Vagina (tissue), 2 donors: ENCODE measurements around the gene NANOS2. TPM values are rescaled to one million over a fixed set of nuclear protein-coding genes. Genes with fewer than 3 reads are reported as not detected.

Source experiments
- DNase-seq, 2 donors: peaks; one replicate each; pipeline ENCODE4 v3.0.0-alpha.2; 2017; ENCODE audit errors: extremely low spot score in 2 of 2
- H3K27ac ChIP-seq: fragments of 200-600 bp; sonication (generic); one replicate; pipeline ENCODE4 v1.5.1; 2019
- H3K27me3 ChIP-seq: fragments of 200-600 bp; sonication (generic); one replicate; pipeline ENCODE4 v1.5.1; 2019
- H3K36me3 ChIP-seq, 2 donors: fragments of 200-600 bp; sonication (generic); one replicate each; pipeline ENCODE4 v1.5.1; 2017 to 2019
- H3K4me1 ChIP-seq: fragments of 200-600 bp; sonication (generic); one replicate; pipeline ENCODE4 v1.5.1; 2019
- H3K4me3 ChIP-seq, 2 donors: fragments of 200-600 bp; sonication (generic); 1 replicate in 1 of 2; 2 replicates in 1 of 2; pipeline ENCODE4 v1.5.1; 2016 to 2019
- H3K9me3 ChIP-seq: fragments of 200-600 bp; sonication (generic); one replicate; pipeline ENCODE4 v1.5.1; 2019
- CTCF ChIP-seq, 3 experiments: fragments of 450-650 bp in 2 of 3; fragments of 200-600 bp in 1 of 3; sonication (generic) in 1 of 3; IDR thresholded peaks; one replicate each; pipeline ENCODE4 v1.5.1; 2017 to 2019; ENCODE audit warnings: antibody characterized with exemption in 3 of 3, mild to moderate bottlenecking in 2 of 3, moderate library complexity in 2 of 3
- POLR2A ChIP-seq, 2 donors: fragments of 450-650 bp; IDR thresholded peaks; one replicate each; pipeline ENCODE4 v1.6.1; 2017; ENCODE audit warnings: antibody characterized with exemption in 2 of 2, mild to moderate bottlenecking in 2 of 2, moderate library complexity in 2 of 2
- POLR2AphosphoS5 ChIP-seq, 2 donors: sonication (generic); formaldehyde crosslinking; IDR thresholded peaks; one replicate each; pipeline ENCODE4 v1.9.0; 2017; ENCODE audit warnings: antibody characterized with exemption in 2 of 2, mild to moderate bottlenecking in 2 of 2, low read depth in 1 of 2; ENCODE audit not compliant: insufficient read depth in 1 of 2
- intact Hi-C: fragments of 100-400 bp; cut with DNase I; formaldehyde crosslinking; loops from one replicate; pipeline ENCODE4 v1.15.1; 2023
- total RNA-seq: library from RNA; depleted of rRNA; stranded (reverse); fragments of >200 nt; gene quantifications from one replicate; pipeline ENCODE4 v1.2.3, GENCODE V29; 2016

The NANOS2 gene
- total RNA-seq, 1 donor from 2014 or later: not detected

- Histone ChIP-seq H3K27me3 (peaks cover 10% of the 10 kb centered on the region), H3K36me3 (no peaks in the 10 kb centered on the region), H3K27ac (no peak overlapping the region), H3K9me3 (no peaks in the 10 kb centered on the region), H3K4me3 (no peak overlapping the region), H3K4me1 (peaks cover 22% of the 10 kb centered on the region)
- intact Hi-C loops: no loop called here
- DNase-seq: no peak
- no peak for TF ChIP-seq POLR2AphosphoS5 (IDR thresholded peaks at IDR 0.05; ENCODE audit: insufficient read depth in 1 of 2, low read depth in 1 of 2)
- TF ChIP-seq CTCF (IDR thresholded peaks at IDR 0.05): no peak
- no peak for TF ChIP-seq POLR2A (IDR thresholded peaks at IDR 0.05)
Measured at GRCh38 chr19:45866400-45867176, 48.0 kb downstream of the NANOS2 start.

- intact Hi-C loops: no loop called here
- peaks cover 10% of the 10 kb centered on the region for H3K27me3 ChIP-seq
- peak in 1 of 2 donors; percentile 78 for DNase-seq
Measured at GRCh38 chr19:45865269-45865948, 49.2 kb downstream of the NANOS2 start.

GRCh38 chr19:45864629-45865082 lies 49.9 kb downstream of the NANOS2 start:
- intact Hi-C loops: no loop called here
- no peak for DNase-seq
- Histone ChIP-seq H3K9me3 (no peaks in the 10 kb centered on the region), H3K27me3 (peaks cover 10% of the 10 kb centered on the region), H3K4me3 (peak overlapping the region; percentile 96 to 98), H3K27ac (no peak overlapping the region), H3K4me1 (peaks cover 33% of the 10 kb centered on the region), H3K36me3 (no peaks in the 10 kb centered on the region)
- TF ChIP-seq POLR2AphosphoS5 (IDR thresholded peaks at IDR 0.05; ENCODE audit: insufficient read depth in 1 of 2, low read depth in 1 of 2) (no peak), CTCF (IDR thresholded peaks at IDR 0.05) (no peak), POLR2A (IDR thresholded peaks at IDR 0.05) (no peak)

More at GRCh38 chr19:45865269-45865948, 49.2 kb downstream of the NANOS2 start:
- H3K4me3 ChIP-seq: no peak overlapping the region
- no peak overlapping the region for H3K27ac ChIP-seq
- peaks cover 33% of the 10 kb centered on the region for H3K4me1 ChIP-seq
- no peaks in the 10 kb centered on the region for H3K36me3 ChIP-seq
- TF ChIP-seq POLR2AphosphoS5 (IDR thresholded peaks at IDR 0.05; ENCODE audit: insufficient read depth in 1 of 2, low read depth in 1 of 2) (no peak), CTCF (IDR thresholded peaks at IDR 0.05) (no peak), POLR2A (IDR thresholded peaks at IDR 0.05) (no peak)
- H3K9me3 ChIP-seq: no peaks in the 10 kb centered on the region

GRCh38 chr19:45863840-45864628 lies 50.5 kb downstream of the NANOS2 start, which contains the start of gene FOXA3:
Gene FOXA3 (plus strand): TSS chr19:45864326. CDS start chr19:45864457, 131 bp downstream.
- Histone ChIP-seq H3K9me3 (no peaks in the 10 kb centered on the region), H3K27ac (no peak within 1 kb of the TSS), H3K36me3 (peaks cover 0 to 4% of the 10 kb centered on the region in 2 donors), H3K4me3 (peak within 1 kb of the TSS; percentile 96 to 98), H3K27me3 (peaks cover 10% of the 10 kb centered on the region), H3K4me1 (peaks cover 33% of the 10 kb centered on the region)
- DNase-seq: peak in 1 of 2 donors; percentile 82
- intact Hi-C loops: no loop called here
- TF ChIP-seq POLR2AphosphoS5 (IDR thresholded peaks at IDR 0.05; ENCODE audit: insufficient read depth in 1 of 2, low read depth in 1 of 2) (no peak), CTCF (IDR thresholded peaks at IDR 0.05) (peak; percentile 28 to 40 (median 38))
